HG03108 (cell line): Measurements from ENCODE around the gene SLC37A1.

Experiments
- ATAC-seq: cut with Tn5 transposase; IDR thresholded peaks from one replicate; pipeline ENCODE4 v1.9.1; 2021; ENCODE audit warnings: moderate library complexity; ENCODE audit not compliant: unreplicated experiment

Gene SLC37A1

DNA sequence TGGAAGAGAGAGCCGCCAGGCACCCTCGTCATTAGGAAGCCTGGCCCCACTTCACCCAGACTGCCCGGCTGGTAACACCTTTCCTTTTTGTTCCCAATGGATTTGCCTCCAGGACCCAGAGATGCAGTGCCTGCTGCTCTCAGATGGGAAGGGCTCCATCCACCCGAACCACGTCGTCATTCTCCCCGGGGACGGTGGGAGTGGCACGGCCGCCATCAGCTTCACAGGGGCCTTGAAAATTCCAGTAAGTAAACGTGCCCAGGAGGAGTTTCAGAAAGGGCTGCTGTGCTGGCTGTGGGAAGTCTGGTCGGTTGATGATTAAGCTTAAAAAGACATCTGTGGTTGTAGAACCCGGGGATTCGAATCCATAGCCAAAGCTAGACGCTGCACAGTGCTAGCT lies 45.2 kb downstream of the SLC37A1 start:
- no peak for ATAC-seq

DNA sequence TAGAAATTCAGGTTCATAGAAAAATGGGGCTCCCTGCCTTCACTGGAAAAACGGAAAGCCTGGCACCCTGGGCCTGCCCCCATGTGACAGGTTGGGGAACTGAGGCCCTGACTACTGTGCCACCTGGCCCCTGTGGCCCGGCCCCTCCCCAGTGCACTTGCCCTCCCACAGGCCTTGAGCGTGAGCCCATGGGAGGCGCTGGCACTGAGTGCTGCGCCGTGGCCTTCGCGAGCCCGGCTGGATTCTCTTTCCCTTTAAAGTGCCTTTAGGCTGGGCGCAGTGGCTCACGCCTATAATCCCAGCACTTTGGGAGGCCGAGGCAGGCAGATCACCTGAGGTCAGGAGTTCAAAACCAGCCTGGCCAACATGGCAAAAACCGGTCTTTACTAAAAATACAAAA lies 45.7 kb downstream of the SLC37A1 start:
- ATAC-seq, result no peak

DNA sequence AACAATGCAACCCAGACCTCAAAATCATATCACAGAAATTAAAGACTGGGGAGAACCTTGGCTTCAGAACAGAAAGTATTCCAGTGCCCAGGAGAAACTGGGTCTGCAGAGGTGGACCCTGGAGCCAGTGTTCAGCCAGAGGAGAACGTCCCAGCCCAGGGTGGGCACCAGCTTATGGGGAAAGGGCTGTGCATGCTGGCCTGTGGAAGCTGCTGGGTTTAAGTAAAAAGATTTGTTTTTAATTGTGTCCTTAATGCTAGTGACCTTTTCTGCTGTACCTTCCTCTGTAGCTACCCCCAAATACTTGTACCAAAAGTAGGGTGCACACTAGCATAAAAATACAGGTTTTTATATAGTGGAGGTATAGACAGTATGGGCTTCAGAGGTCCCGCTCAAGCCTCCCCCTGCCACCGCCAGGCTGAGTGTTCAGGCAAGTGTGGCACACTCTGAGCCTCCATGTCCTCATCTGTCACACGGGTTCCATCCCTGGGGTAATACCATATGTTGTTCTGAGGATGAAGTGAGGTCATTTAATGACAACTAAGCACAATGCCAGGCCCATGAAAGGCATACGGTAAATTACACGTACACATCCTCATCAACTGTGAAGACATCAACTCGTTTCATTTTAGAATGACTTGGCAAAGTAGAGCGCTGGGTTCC lies 47.0 kb downstream of the SLC37A1 start:
- no peak for ATAC-seq

DNA sequence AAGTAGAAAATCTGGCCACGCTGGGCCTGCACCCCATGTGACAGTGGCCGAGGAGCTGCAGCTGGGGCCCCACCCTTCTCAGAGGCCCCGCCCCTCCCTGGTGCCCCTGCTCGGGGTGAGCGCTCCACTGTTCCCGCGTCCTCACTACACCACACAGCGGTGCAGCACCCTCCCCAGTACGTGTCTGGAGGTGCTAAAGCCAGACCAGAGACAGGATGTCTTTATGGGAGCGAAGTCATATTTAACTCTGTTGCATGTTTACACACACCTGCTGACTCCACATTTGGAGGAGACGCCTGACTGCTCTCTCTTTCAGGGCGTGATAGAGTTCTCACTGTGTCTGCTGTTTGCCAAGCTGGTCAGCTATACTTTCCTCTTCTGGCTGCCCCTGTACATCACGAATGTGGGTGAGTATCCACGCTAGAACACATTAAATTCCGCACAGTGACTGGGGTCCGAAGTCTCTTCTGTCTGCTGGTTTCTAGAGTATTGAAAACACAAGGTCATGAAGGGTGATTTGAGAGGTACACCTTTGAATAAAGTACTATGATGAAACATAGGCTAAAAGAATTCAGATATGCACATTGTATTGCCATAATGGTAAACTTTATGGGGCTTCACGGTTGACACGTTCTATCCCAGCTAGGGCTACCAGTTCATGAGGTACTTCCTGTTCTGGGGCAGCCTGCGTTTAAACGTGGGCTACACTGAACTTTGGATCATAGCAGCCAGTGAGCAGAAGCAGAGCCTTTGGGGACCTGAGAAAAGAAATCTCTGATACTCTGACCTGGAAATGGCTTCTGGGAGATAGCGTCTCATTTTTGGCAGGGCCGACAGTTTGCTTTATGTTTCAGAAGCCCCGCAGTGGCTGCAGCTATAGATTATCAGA lies 48.4 kb downstream of the SLC37A1 start:
- ATAC-seq, result peak; percentile 66

DNA sequence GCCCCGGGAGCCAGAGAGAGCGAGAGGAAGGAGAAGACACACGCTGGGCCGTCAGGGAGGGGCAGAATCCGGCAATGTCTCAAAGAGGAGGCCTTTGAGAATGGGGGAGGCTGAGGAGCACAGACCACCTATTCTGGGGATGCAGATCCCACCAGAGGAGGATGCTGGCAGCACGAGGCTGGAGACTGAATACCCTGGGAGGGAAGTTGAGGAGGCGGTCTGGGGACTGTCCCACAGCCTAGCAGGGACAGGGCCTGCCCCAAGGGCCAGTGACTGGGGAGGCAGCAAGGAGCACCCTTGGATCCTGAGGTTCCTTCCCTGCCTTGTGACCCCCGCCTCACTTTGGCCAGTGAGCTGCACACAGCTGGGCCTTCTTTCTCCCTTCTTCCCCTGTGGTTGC lies 49.2 kb downstream of the SLC37A1 start:
- ATAC-seq, result no peak

DNA sequence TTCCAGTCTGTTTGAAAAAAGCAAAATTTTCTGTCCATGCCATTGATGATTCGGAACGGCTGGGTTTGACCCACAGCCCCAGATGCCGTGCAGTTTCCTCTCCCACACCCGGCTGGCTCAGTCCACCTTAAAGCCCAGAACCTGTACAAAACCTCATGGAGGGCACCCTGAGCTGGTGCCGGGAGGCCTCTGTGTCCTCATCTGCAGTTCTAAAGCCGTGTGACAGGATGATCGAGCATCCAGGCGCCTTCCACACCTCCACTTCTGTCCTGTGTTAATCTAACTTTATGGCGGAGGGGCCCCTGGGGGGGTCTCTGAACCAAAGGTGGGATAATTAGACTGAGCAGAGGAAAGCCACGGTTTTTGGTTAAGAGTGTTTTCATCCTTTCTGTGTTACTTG lies 49.6 kb downstream of the SLC37A1 start:
- ATAC-seq, result no peak

DNA sequence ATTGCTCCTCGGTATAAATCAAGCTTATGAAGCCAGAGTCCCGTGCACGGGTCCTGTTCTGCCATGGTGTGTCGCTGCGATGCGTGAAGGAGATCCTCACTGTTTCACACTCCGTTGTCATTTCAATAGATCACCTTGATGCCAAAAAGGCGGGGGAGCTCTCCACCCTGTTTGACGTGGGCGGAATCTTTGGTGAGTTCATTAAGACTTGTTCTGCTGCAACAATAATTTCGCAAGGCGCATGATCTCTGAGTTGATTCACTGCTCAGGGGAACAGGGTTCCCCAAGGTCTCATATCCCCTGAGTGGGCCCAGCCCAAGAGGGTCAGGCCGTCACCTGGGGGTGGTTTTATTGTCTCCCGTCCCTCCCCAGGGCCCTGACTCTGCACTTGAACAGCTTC lies 50.0 kb downstream of the SLC37A1 start:
- ATAC-seq, result no peak

DNA sequence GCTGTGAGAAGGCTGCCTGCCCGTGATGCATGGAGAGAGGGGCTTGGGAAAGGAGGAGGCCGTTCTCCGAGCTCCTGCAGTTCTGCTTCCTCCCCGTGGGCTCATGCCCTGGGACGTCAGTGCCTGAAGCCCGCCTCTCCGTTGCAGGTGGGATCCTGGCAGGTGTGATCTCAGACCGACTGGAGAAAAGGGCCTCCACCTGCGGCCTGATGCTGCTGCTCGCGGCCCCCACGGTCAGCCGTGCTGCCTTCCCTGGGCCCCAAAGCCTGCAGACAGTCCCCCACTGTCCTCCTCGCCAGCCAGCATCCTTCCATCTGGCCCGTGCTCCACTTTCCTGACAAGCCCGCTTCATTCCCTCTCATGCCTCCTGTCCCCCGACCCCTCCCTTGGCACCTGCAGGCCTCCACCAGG lies 50.9 kb downstream of the SLC37A1 start:
- no peak for ATAC-seq

DNA sequence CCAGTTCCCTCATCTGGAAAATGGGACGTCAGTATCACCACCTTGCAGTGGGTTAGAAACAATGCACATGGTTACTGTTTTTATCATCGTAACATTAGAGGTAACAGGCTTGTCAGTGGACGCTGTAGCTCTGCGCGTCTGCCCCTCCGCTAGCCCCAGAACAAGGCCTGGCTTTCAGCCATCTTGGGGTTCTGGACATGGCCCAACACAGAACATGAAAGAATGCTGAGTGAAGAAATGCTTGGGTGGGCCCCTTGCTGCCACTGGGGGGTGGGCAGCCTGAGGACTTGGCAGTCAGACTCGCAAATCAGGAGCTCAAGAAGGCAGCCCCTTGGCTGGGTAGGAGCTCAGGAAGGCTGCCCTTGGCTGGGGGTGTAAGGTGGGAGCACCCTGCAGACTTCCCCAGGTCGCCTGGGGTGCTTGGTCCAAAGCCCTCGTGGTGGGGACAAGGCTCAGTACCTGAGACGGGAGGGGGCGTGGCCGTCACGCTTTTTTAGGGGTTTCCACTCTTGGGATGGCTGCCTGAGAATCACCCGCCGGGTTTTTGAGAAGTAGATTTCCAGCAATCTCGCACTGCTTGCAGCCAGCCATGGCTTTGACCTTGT lies 51.7 kb downstream of the SLC37A1 start:
- ATAC-seq, result no peak

DNA sequence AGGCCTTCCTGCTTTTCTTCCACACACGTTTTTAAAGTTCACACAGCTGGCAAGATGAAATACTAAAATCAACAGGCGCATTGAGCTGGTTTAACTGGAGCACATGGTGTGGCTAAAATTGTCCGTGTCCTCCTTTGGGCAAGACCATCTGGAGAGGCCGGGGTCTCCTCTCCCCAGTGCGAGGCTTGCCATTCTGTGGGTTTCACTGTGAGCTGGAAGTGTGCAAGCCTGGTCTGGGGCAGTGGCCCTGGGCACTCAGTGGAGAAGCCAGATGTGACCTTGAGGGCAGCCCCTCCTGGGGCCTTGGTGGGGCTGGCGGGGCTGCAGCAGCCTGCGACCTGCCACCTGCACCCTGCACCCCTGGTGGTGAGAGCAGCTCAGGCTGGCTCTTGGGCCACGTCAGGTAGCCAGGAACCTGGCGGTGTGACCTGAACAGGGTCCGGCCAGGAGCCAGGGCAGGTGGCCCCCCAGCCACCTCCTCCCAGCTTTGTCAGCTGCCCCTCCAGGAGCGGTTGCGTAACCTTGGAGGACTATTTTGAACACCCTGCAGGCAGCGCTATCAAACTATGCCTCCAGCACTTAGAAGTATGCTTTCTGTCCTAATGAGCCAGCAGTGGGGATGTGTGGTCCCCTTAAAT lies 52.4 kb downstream of the SLC37A1 start:
- no peak for ATAC-seq

DNA sequence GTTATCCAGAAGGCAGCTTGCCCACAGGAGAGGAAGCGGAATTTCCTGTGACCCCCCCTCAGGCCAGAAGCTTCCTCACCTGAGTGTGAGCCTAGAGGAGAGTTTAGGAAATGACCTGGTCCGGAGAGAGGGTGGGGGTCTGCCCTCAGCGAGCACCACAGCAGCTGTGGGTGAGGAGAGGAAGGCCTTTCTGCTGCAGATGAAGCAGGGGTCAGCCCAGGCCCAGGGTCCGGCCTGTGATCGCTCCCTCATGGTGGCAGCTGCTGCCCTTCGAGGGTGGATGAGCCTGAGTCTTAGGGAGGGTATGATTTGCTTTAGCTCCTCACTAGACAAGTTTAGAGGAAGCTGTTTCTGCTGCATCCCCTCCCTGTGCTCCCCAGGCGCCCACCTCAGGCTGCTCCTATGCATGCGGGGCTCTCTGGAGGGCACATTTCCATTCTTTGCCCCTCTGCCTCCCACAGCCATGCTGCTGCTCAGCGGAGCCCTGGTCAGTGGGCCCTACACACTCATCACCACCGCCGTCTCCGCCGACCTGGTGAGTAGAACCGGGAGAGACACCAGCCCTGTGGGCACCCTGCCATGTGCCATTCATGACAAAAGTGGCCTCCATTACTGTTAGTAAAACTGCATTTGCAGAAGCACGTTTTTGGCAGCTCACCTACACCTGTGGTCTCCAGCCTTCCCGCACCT lies 53.0 kb downstream of the SLC37A1 start:
- no peak for ATAC-seq

DNA sequence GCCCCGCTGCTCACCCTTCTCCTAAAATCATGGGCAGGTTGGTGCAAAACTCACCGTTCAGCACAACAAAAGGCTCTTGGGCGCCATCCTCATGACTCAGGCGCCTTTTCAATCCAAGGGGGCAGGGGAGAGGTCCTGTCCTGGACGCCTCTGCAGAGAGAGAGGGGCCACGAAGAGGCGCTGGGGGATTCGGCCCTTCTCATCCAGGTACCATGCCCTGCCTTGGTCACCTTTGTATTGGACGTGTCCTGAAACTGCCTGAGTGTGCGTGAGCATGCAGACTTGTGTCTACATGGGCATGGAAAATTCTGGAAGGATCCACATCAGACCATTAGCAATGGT lies 53.5 kb downstream of the SLC37A1 start:
- no peak for ATAC-seq

DNA sequence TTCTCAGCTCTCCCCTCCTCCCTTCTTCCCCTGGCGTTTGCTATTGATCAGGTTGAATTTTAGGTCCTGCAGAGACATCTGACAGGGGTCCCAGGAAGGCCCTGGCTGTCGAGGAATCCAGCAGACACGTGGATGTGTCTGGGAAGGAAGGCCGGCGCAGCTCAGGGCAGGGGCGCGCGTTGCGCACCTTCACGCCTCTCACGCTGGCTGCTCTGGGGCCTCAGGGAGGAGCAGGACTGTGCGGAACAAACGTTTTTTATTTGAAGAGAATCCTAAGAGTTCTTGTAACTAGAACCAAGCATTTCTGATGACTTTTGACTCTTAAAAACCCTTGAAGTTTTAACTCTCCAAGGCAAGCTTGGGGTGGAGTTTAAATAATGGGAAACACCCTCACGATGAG lies 54.2 kb downstream of the SLC37A1 start:
- ATAC-seq, result no peak

DNA sequence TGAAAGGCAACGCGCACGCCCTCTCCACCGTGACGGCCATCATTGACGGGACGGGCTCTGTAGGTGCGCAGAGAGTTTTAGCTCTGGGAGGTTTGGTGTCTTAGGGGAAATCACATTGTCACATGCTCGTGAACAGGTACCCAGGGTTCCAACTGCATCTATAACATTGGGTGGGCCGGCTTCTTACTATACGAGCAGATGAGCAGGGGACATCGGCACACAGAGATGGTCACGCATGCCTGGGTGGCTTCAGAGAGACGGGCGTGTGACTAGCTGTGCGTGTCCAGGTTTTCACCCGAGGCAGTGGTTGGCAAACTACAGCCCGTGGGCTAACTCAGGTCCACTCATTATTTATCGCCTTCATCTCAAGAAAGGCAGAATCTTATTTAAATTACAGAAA lies 54.7 kb downstream of the SLC37A1 start:
- no peak for ATAC-seq

DNA sequence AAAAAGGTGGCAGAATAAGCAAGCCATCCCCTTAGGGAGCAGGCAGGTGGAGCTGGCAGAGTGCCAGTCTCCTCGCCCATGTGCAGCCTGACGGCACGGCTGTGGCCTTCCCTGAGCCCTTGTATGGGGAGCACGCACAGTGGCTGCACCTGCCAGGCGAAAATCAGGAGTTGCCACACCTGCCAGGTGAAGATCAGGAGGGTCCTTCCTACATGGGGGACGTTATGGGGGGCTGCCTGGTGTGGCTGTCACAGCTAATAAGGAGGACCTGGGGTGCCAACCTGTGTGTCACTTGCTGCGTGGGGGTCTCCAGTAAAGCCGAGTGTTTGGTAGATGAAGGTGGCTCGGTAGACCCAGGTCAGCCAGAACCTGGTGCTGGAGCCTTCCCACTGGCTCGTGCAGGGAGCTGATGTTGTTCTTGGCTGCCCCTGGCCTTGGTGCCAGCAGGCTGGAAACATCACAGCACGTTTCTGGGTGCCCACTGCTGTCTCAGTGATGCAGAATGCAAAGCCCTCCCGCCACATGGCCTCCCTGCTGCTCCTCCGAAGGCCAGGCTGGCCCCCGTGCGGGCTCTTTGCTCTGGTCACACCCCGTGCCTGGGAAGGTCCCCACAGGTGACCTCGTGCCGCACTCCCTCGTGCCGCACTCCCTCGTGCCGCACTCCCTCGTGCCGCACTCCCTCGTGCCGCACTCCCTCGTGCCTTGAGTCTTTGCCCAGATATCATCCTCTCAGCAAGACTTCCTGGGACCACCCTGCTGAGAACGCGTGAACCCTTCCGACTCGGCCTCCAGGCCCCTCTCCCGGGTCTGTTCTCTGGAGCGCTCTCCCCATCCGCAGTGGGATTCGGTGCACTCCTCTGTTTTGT lies 55.4 kb downstream of the SLC37A1 start:
- ATAC-seq, result no peak

DNA sequence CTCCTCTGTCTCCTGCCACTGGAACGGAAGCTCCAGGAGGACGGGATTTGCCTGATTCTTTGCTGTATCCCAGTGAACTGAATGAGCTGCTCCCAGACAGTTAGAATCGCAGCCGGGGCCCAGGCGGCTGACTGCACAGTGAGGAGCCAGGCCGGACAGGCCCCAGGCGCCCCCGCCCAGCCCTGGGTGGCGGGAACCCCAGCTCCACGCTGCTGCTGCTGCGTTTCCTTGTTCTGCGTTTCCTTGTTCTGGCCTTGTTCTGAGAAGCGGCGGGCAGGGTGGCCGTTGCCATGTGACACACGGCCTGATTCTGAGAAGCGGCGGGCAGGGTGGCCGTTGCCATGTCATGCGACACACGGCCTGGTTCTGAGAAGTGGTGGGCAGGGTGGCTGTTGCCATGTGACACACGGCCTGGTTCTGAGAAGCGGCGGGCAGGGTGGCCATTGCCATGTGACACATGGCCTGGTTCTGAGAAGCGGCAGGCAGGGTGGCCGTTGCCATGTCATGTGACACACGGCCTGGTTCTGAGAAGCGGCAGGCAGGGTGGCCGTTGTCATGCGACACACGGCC lies 56.2 kb downstream of the SLC37A1 start:
- no peak for ATAC-seq

DNA sequence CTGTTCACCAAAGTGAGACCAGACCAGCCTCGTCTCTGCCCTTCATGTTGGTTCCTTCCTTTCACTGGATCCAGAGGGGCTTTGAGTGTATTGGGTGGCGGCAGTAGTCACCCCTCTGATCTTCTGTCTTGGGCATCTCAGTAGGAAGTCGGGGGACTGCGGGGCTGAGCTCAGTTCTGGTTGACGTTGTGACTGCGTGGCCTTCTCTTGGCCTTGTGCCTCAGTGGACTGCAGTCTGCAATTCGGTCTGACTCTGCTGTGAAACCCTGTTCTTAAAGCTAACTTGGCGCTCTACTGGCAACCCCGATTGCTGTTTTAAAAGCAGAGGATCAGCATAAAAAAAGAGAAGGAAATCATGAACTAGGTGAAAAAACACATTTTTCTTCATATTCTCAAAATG lies 56.7 kb downstream of the SLC37A1 start:
- ATAC-seq, result no peak

DNA sequence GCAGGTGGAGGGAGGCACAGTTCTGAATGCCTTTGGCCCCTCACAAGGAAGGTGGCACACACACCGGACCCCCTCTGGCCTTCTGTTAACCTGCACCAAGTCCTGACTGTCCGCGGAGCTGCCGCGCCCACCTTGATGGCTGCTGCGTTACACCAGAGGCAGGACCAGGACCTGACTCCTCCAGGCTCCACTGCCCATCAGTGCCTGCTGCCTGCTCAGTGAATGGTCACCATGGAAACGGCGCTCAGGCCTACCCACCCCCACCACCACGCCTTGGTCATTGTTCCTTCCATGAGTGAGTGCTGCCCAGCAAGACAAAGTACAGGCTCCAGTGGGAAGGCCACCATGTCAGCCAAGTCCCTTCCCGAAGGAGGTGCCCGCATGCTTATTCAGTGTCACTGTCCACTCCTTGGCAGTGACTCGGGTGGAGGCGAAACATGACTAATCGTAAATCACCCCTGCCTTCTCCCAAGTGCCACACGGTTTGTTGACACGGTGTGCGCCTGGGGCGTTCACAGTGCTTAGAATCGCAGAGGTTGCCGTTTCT lies 57.3 kb downstream of the SLC37A1 start:
- no peak for ATAC-seq

DNA sequence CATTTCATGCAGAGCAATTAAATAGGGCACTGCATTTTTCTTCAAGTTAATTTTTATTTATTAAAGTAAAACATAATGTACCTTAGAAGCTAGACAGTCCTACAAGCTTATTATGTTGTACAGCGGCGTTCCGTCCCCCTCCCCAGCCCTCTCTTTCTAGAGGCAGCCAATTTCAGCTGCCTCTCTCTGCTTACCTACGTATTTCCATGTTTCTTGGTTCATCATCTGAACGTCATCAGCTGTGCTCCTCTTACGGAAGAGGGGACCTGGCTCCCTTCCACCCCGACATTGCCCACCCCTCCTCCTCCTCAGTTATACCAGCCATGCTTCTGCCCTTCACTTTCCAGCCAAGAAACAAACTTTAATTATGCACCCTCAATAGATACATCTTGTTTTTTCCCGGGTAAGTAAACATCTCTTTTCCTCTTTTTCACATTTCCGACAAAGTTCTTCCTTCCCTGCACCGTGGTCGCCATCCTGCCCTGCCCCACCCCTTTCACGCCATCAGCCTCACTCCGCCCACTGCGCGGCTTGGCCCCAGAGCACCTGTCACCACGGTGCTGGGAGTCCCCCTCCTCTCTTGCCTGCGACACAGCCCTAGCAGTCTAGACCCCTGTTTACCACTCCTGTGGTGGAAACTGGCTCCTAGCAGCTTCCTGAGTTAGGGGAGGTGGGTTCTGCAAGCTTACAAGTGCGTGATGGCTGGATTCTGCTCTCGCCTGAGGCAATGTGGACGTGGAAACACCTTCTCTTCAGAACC lies 57.9 kb downstream of the SLC37A1 start:
- no peak for ATAC-seq
